Measurements from ENCODE around the gene SIN3B.

Gene SIN3B

GRCh38 chr19:16868423-16869130 lies 39.4 kb downstream of the SIN3B start:
- Histone ChIP-seq H3K9me2 (replicated peaks; ENCODE audit: insufficient read depth, low read length) (no peaks in the 10 kb centered on the region), H2AFZ (ENCODE audit: low read depth, low read length, severe bottlenecking) (no peak overlapping the region), H3K9ac (ENCODE audit: low read length) (no peak overlapping the region), H4K20me1 (ENCODE audit: low read depth, low read length) (no peaks in the 10 kb centered on the region), H3K79me2 (ENCODE audit: insufficient read depth, low read length) (no peaks in the 10 kb centered on the region), H3K36me3 (ENCODE audit: low read length) (no peaks in the 10 kb centered on the region), H3K9me3 (ENCODE audit: insufficient read depth, low read length) (no peaks in the 10 kb centered on the region), H3F3A (ENCODE audit: insufficient read depth) (no peaks in the 10 kb centered on the region), H3K4me3 (ENCODE audit: insufficient read depth, low read length, poor library complexity, severe bottlenecking) (no peak overlapping the region), H3K4me2 (ENCODE audit: low read depth, low read length, poor library complexity, severe bottlenecking) (no peak overlapping the region), H3K27me3 (ENCODE audit: low read length) (no peaks in the 10 kb centered on the region), H3K27ac (ENCODE audit: low read depth, low read length) (no peak overlapping the region)
- TF ChIP-seq EZH2phosphoT487 (conservative IDR thresholded peaks at IDR 0.05; ENCODE audit: low read length) (no peak), CTCF (IDR thresholded peaks at IDR 0.05; ENCODE audit: insufficient read depth, low read length, poor library complexity, severe bottlenecking) (no peak)

- H3F3A ChIP-seq (ENCODE audit: insufficient read depth) = no peaks in the 10 kb centered on the region
- no peak overlapping the region for H3K27ac ChIP-seq (ENCODE audit: low read depth, low read length)
- TF ChIP-seq EZH2phosphoT487 (conservative IDR thresholded peaks at IDR 0.05; ENCODE audit: low read length) = no peak
- TF ChIP-seq CTCF (IDR thresholded peaks at IDR 0.05; ENCODE audit: insufficient read depth, low read length, poor library complexity, severe bottlenecking) = no peak
- H3K9me3 ChIP-seq (ENCODE audit: insufficient read depth, low read length) = no peaks in the 10 kb centered on the region
- H3K4me3 ChIP-seq (ENCODE audit: insufficient read depth, low read length, poor library complexity, severe bottlenecking) = no peak overlapping the region
- no peaks in the 10 kb centered on the region for H3K36me3 ChIP-seq (ENCODE audit: low read length)
- H3K9me2 ChIP-seq (replicated peaks; ENCODE audit: insufficient read depth, low read length) = no peaks in the 10 kb centered on the region
- no peak overlapping the region for H3K9ac ChIP-seq (ENCODE audit: low read length)
- no peaks in the 10 kb centered on the region for H3K79me2 ChIP-seq (ENCODE audit: insufficient read depth, low read length)
- no peaks in the 10 kb centered on the region for H4K20me1 ChIP-seq (ENCODE audit: low read depth, low read length)
- no peaks in the 10 kb centered on the region for H3K27me3 ChIP-seq (ENCODE audit: low read length)
- H3K4me2 ChIP-seq (ENCODE audit: low read depth, low read length, poor library complexity, severe bottlenecking) = no peak overlapping the region
- no peak overlapping the region for H2AFZ ChIP-seq (ENCODE audit: low read depth, low read length, severe bottlenecking)
Measured at GRCh38 chr19:16869331-16869972, 40.3 kb downstream of the SIN3B start.

- H3K27ac ChIP-seq (ENCODE audit: low read depth, low read length) = no peak overlapping the region
- no peaks in the 10 kb centered on the region for H3K27me3 ChIP-seq (ENCODE audit: low read length)
- H3K9me3 ChIP-seq (ENCODE audit: insufficient read depth, low read length) = no peaks in the 10 kb centered on the region
- no peaks in the 10 kb centered on the region for H3K9me2 ChIP-seq (replicated peaks; ENCODE audit: insufficient read depth, low read length)
- H4K20me1 ChIP-seq (ENCODE audit: low read depth, low read length) = no peaks in the 10 kb centered on the region
- H3K36me3 ChIP-seq (ENCODE audit: low read length) = no peaks in the 10 kb centered on the region
- TF ChIP-seq CTCF (IDR thresholded peaks at IDR 0.05; ENCODE audit: insufficient read depth, low read length, poor library complexity, severe bottlenecking) = no peak
- TF ChIP-seq EZH2phosphoT487 (conservative IDR thresholded peaks at IDR 0.05; ENCODE audit: low read length) = no peak
- H3F3A ChIP-seq (ENCODE audit: insufficient read depth) = no peaks in the 10 kb centered on the region
- no peaks in the 10 kb centered on the region for H3K79me2 ChIP-seq (ENCODE audit: insufficient read depth, low read length)
- H3K4me3 ChIP-seq (ENCODE audit: insufficient read depth, low read length, poor library complexity, severe bottlenecking) = no peak overlapping the region
- no peak overlapping the region for H2AFZ ChIP-seq (ENCODE audit: low read depth, low read length, severe bottlenecking)
- H3K9ac ChIP-seq (ENCODE audit: low read length) = no peak overlapping the region
- no peak overlapping the region for H3K4me2 ChIP-seq (ENCODE audit: low read depth, low read length, poor library complexity, severe bottlenecking)
Measured at GRCh38 chr19:16871871-16872270, 42.7 kb downstream of the SIN3B start.

Data from SU-DHL-6 (cell line).